CD4-positive, alpha-beta T cell treated with Interleukin-17A for 4 hours (primary cell): ENCODE results near the gene IL21R.
"Not testable (repeated sequence)": the region's sequence is repeated elsewhere in the genome, so short reads cannot be mapped to it uniquely, and the experiment has no call there.

Source experiments
- DNase-seq: peaks from one replicate; pipeline ENCODE4 v3.0.0-alpha.2; 2020; ENCODE audit warnings: mixed read lengths

IL21R gene

DNA sequence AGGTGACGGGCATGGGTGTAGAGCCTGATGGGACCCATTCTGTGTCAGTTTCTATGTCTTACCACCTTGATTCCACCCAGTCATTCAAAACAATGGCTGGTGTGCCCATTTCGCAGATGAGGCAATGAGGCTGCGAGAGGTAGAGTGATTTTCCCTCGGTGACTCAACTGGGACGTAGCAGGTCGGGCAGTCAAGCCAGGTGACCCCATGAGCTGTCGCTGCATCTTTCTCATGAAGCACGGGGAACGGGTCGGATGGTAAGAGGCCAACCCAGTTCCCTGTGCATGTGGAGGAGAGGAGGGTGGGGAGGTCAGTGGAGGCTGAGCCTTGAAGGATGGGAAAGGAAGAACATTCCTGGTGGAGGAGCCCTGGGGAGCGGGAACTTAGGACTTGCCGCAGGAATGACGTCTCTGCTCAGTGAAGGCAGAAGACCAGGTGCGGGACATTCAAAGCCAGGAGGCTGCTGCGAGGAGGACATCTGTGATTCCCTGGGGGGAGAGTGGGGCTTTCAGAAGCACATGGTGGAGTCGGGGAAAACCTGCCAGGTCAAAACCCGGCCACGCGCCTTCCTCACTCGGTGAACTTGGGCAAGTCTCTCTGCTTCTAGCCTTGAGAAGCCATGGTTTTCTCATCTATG lies 1.1 kb downstream of the IL21R start:
- peak; percentile 52 for DNase-seq

DNA sequence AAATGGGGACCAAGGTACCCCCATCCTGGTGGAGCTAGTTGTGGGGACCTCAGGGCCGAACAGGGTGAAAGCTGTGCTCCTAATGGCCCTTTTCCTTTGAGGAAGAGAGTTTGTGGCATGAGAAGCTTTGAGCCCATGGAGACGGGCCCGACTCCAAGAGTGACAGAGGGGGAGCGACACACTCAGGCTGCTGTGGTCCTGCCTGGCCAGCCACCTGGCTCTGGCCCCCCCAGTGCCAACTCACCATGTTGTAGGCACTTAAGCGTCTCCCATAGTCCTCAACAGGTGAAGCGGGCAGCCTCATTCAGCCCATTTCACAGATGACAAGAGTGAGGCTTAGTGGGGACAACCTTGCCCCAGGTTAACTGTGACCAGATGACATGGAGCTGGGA lies 1.6 kb downstream of the IL21R start:
- DNase-seq, result no peak

DNA sequence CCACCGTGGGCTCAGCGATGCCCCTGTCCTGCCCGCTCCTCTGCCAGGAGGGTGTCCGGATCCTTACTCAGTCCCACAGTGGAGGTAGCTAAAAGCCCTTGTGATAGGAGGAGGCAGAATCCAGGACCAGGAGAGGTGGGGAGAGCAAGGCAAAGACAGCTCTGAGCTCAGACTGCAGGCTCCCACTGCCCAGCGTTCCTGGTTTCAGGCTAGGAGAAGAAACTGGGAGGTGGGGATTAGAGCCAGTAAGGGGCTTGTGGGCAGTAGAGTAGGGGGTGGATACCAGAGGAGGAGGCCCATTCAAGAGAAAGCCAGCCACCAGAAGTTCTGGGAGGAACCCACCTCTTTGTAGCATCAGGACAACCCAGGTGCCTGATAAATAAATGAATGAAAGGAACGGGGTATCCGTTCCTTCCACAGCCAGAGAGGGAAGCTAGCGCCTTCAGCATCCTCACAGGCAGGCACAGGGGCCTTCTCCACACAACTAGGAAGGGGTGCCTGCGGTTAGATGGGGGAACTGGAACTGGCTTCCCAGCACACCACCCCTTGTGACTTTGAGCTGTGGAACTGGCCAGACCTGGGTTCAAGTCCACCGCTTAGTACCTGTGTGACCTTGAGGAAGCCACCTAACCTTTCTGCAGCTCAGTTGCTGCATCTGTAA lies 2.3 kb downstream of the IL21R start:
- no peak for DNase-seq

DNA sequence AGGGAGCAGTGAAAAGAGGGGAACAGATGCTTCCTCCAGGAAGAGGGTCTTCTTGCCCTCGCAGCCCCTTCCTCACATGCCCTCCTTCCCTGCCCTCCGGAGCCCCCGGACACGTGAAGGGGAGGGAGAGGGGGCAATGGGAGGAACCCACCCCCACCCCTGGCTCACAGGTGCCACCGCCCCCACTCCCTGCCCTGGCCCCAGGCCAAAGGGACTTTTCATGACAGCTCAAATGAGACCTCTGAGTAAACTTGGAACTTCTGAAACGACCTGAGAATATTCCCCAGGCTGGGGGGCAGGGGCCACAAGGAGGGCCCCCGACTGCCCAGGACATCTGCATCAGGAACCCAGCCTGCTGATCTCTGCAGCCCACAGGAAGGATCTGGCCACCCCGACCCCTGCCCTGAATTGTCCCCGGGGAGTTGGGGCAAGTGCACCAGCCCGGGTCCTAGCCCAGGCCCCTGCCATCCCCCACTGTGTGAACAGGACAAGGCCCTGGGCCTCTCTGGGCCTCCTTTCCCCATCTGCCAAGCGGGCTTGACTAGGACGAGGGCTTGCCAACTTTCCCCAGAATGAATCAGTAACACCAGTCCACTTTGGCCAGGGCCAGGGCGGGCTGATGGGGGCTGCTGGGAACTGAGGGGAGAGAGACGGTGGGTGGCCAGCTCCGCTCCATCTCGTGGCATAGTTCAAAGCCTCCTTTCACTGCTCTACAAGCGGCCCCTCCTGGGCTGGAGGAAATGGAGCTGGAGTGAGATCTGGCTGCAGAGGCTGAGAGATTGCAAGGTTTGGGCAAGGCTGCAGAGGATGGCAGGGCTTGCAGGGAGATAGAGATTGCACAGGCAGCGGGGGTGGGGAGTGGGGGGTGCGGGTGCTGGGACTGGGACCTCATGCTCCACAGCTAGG lies 3.8 kb downstream of the IL21R start:
- peak; percentile 49 for DNase-seq

DNA sequence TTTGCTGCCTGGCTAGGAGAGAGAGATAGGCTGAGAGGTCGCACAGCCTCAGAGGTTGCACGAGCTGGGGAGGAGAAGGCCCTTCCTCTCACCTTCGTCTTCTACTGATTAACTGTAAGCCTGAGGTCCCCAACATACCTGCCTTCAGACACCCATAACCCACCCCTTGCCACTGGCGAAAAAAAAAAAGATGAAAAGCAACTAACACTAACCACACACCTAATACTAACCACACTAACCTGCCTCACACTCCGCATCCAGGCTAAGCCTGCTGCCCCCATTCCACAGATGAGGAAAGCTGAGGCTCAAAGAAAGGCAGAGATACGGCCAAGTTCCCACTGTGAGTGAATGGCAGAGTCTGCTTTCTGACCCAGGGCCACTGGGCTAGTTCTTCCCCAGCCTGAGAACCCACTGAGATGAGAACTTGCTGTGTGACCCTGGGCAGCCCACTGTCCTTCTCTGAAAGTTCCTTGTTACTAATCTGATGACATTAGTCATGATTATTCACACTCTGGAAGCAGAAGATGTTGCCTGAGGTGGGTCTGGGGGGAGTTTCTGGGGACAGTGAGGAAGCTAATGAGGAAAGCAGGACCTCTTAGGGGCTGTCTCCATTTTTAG lies 4.6 kb downstream of the IL21R start:
- DNase-seq, result no peak

DNA sequence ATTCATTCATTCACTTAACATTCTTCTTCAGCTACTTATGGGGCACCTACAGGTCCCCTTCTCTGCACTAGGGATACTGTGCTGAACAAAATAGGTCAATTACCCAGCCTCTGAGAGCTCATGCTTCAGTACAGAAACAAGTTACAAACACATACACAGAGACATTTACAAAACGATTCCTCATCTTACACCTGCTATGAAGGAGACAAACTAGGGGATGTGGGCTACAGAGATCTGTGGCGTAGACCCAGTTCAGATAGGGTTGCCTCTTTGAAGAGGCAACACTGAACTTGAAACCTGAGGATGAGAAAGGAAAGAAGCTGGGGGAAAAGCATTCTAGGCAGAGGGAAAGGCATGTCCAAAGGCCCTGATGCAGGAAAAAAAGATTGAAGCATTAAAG lies 5.2 kb downstream of the IL21R start:
- DNase-seq, result peak; percentile 32

DNA sequence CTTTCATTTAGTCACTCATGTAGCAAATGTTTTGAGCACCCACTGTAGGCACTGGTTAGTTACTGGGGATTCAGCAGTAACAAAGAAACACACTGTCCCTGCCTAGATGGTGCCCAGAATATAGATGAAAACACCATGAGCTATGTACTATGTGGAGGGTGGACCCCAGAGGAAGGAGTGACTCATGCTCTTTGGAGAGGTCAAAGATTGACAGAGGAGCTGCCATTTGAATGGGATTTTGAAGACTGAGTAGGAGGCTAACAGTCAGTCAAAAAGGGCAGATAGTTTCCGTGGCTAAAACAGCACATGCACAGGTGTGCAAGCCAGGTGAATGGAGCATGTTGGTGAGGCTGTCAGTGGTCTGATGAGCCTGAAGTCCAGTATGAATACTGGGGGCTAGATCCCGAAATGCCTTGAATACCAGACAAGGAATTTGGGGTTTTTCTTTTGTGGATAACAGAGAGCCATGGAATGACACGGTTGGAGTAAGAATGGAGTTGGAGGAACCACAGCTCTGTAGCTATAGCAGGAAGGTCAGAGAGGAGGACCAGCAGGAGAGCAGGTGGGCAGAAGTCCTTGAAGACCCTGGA lies 6.1 kb downstream of the IL21R start:
- DNase-seq, result peak; percentile 55

DNA sequence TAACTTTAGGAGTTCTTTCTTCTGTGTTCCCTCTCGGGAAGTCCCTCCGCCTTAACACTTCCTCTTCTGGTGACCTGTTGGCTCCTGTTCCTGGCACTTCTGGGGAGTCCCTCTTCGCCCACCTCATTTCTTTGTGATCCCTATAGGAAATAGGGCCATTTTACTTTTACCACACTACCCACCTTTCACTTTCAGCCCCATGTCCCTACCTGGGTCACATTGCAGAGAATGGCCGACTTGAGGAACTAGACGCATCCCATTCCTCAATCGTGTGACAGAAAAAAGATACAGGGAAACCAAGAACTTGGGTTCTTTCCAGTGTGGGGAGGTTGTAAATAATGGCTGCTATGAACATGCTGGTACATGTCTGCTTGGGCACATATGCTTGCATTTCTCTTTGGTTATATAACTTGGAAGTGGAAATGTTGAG lies 6.6 kb downstream of the IL21R start:
- no peak for DNase-seq

DNA sequence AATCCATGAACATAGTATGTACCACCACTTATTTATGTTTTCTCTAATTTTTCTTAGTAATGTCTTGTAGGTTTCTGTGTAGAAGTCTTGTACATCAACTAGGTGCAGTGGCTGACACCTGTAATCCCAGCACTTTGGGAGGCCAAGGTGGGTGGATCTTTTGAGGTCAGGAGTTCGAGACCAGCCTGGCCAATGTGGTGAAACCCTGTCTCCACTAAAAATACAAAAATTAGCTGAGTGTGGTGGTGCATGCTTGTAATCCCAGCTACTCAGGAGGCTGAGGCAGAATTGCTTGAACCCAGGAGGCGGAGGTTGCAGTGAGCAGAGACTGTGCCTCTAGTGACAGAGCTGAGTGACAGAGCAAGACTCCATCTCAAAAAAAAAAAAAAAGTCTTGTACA lies 8.0 kb downstream of the IL21R start:
- DNase-seq, result not testable (repeated sequence)

DNA sequence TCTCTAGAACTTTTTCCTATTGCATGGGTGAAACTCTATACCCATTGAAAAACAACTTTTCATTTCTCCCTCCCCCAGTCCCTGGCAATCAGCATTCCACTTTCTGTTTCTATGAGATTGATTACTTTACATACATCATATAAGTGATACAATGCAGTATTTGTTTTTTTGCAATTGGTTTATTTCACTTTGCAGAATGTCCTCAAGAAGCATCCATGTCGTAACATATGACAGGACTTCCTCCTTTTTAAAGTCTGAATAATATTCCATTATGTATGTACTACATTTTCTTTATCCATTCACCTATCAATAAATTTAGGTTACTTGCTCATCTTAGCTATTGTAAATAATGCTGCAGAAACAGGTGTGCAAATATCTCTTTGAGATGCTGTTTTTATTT lies 8.8 kb downstream of the IL21R start:
- DNase-seq, result no peak

DNA sequence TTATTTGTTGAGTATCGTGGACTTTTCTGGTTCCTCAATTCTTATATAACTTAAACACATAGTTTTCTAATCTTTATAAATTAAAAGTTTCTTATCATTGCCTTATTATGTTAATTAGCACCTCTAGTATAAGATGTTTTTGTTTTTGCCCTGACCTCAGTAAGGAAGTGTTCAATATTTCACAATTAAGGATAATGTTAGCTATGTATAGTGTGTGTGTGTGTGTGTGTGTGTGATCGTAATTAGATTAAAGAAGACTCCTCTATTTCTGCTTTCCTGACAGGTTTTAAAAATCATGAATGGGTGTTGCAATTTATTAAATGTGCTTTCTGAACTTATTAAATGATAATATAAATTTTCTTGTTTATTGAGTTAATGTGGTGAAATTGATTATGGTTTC lies 12.0 kb downstream of the IL21R start:
- no peak for DNase-seq

DNA sequence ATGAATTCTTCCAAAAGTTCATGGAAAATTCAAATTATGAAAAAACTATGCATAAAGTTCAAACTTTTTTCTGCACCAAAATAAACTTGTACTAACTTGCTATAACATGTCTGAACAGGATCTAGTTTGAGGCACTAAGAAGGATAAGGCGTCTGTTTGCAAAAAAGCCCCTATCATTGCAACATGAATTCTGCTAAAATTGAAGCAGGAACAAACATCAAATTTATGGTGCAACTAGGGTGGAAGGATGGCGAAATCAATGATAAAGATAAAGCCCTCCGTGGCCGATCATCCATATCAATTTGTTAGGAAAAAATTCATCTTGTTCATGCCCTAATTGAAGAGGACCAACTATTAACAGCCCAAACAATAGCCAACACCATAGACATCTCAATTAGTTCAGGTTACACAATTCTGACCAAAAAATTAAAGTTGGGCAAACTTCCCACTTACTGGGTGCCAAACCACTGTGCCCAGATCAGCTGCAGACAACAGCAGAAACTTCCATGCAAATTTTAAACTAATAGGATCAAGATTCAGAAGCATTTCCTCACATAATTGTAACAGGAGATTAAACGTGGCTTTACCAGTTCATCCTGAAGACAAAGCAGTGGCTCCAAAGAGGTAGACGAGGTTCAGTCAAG lies 12.9 kb downstream of the IL21R start:
- no peak for DNase-seq

DNA sequence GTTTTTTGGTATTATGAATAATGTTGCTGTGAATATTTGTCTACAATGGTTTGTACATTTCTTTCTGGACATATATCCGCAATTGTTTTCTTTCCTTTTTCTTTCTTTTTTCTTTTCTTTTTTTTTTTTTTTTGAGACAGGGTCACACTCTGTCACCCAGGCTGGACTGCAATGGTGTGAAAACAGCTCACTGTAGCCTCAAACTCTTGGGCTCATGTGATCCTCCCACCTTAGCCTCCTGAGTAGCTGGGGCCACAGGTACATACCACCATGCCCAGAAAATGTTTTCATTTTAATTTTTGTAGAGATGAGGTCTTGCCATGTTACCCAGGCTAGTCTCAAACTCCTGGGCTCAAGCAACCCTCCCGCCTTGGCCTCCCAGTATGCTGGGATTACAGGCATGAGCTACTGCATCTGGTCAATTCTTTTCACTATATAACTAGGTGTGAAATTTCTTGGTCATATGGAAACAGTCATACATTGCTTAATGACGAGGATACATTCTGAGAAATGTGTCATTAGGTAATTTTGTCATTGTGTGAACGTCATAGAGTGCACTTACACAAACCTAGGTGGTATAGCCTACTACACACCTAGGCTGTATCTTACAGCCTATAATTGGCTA lies 15.2 kb downstream of the IL21R start:
- DNase-seq, result no peak

DNA sequence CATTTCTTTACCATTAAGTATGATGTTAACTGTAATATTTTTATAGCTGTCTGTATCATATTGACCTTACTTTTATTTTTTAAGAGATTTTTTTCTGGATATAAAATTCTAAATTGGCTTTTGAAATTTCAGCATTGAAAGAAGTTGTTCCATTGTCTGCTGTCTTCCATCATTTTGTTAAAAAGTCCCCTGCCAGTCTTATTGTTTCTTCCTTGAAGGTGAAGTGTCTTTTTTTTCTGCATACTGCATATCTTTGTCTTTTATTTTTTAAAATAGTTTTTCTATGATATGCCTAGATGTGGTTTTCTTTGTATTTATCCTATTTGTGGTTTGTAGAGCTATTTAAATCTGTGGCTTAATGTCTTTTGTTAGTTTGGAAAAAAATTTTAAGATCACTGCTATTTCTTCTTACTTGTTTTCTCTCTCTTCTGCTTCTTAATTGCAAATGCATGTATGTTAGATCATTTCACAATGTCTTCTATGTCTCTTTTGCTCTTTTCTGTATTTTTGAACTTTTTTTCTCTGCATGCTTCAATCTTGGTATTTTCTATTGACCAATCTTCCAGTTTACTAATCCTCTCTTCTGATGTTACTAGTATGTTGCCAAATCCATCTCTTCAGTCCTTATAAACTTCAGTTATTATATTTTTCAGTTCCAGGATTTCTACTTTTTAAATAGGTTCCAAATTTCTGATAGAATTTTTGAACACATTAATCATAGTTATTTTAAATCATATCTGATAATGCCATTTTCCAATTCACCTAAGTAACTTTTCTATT lies 20.2 kb downstream of the IL21R start:
- no peak for DNase-seq

DNA sequence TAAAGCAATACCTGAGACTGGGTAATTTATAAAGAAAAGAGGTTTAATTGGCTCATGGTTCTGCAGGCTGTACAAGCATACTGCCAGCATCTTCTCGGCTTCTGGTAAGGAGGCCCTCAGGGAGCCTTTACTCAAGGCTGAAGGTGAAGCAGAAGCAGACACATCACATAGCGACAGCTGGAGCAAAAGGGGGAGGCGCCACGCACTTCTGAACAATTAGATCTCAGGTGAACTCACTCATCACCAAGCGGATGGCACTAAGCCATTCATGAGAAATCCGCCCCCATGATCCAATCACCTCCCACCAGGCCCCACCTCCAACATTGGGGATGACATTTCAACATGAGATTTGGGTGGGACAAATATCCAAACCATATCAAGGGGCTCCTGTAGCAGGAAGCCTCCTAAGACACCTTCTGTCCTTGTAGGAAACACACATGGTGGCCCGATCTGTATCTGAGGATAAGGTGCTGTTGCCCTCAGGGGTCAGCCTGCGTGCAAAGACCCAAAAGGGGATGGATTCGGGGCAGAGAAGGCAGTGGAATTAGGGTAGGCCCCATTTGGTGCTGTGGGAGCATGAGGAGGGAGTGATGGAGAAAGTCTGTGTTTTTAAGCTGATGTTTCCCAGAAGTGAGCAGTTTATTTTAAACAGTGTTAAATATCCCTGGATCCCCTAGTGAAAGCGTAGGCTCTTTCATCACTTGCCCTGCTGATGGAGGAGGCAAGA lies 23.0 kb downstream of the IL21R start:
- DNase-seq, result no peak

DNA sequence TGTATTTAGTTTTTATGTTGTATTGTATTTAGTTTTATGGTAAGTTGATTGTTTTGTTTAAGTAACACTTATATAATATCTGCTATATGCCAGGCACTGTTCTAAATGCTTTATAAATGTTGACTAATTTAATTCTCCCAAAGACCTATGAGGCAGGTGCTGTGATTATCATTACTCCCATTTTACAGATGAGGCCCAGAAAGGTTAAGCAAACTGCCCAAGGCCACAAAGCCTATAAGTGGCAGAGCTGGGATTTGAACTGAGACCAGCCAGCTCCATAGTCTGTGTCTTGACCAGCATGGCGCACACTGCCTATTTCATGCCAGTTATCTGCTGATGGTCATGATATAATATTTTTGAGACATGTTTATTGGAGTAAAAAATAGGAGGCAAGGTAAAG lies 24.0 kb downstream of the IL21R start:
- DNase-seq, result no peak

DNA sequence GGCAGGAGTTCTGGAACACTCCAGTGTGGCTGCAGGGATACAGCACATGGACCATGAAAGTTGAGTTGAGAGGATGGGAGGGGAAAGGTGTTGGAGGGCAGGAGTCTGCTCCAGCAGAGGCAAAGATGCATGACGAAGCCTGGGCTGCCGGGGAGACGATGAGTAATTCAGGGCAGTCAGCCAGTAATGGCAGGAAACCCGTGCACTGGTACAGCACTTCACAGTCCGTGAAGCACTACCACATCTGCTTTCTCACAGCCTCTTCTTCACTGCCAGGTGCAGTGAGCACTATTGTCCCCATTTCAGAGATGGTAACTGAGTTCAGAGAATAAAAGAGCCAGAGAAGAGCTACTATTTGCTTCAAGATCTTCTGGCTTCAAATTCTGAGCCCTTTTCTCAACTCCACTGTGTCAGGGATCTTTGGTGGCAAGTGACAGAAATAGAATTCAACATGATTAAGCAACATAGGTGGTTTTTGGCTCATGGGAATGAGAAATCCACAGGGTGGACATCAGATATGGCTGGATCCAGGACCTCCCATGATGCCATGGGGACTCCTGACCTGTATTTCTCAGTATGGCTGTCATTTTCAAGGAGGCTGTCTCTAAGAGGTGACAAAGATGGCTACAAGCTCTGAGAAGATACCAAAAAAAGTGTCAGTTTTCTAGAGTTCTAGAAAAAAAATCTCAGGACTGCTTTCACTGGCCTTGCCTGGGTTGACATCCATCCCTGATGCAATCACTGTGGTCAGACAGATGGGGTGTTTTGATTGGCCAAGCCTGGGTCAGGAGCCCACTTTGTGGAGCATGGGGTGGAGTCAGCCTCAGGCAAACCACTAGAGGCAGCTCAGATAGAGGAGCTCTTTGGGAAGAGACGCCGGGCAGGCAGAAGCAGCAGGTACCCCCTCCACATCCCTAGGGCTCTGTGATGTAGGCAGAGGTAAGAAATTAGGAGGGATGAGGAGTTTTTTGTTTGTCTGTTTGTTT lies 24.7 kb downstream of the IL21R start:
- peak; percentile 86 for DNase-seq

DNA sequence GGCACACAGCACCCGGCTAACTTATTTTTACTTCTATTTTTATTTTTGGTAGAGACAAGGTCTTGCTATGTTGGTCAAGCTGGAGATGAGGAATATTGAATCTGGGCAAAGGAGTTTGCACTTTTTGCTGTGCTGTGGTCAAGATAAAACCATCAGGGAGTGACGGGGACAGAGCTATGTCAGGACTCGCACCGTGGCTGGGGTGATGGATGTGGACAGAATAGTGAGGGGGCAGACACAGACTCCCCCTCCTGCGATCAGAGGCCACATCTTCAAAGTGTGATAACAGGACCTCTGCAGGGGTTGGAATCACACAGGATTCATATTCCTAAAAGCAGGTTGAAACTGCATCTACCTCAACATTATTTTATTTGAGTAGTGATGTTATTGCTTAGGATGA lies 25.6 kb downstream of the IL21R start:
- DNase-seq, result no peak
